Activated naive CD4-positive, alpha-beta T cell treated with Interleukin-2 at 50 U/mL for 16 hours (primary cell): ENCODE results near the gene NBPF9.
"Not testable (repeated sequence)": the region's sequence is repeated elsewhere in the genome, so short reads cannot be mapped to it uniquely, and the experiment has no call there.

Experiments used
- DNase-seq: peaks from one replicate; pipeline ENCODE4 v3.0.0-alpha.2; 2020

Gene NBPF9

DNA sequence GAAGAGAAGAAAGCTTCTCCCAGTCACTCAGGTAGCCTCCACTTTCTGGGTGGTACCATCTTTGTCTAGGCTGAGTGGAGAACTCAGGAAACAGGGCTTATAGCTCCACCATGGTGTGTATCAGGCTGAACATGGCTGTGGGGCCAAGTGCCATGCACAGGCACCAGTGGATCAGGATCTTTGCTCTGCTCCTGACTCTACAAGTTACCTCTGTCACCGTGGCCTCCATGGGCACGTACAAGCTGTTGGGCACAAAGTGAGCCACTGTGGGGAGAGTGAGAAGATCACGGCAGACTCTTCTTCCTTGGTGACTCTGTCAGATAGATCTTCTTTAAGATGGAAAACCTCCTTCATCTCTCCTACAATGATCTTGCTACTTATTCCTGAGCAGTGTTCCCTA lies 93.6 kb downstream of the NBPF9 start:
- DNase-seq = not testable (repeated sequence)

DNA sequence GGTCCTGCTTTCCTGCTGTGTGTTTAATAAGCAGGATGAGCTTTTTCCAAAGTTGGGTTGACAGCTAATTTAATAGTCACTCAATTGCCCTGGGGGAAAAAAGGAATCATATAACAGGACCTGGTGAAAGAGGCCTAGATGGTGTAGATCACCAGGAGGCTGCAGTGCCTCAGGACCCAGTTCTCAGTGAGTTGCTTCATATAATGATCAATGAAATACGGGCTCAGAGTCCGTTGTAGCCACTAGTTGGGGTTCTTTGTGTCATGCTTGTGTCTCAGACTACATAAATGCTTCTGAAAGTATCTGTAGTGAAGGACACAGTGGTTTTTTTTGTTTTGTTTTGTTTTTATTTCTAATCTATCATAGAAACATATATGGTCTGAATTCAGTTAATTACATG lies 94.6 kb downstream of the NBPF9 start:
- DNase-seq = not testable (repeated sequence)

DNA sequence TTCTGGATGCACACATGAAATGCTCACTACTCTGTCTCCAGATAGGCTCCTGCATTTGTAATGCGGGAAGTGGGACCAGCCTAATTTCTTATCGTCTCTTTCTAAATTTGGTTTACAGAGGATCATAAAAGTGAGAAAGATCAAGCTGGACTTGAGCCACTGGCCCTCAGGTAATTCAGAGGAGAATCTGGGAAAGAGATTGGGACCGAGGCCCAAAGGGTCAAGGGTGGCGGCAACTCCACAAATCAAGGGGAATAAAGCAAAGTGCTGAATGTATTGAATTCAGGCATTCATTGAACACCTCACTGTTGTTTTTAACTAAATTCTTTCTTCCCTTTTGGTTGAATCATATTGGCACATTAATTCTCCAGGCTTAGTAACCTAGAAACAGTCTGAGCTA lies 95.0 kb downstream of the NBPF9 start:
- not testable (repeated sequence) for DNase-seq
